Gastroesophageal sphincter (tissue), 3 donors: Measurements from ENCODE around the gene FAM193B.

Experiments
- EP300 ChIP-seq: sonication (generic); formaldehyde crosslinking; IDR thresholded peaks from one replicate; pipeline ENCODE4 v1.6.1; 2017; ENCODE audit warnings: antibody characterized with exemption, mild to moderate bottlenecking
- POLR2A ChIP-seq, 2 donors: fragments of 450-650 bp; IDR thresholded peaks; one replicate each; pipeline ENCODE4 v1.6.1; 2017; ENCODE audit warnings: antibody characterized with exemption in 2 of 2, mild to moderate bottlenecking in 2 of 2, moderate library complexity in 1 of 2
- TF ChIP-seq, protein P1 (sequence below), 4 experiments: fragments of 200-600 bp in 2 of 4; fragments of 450-650 bp in 2 of 4; sonication (generic) in 1 of 4; IDR thresholded peaks; one replicate each; pipeline ENCODE4 v1.5.1; 2017 to 2019; ENCODE audit warnings: antibody characterized with exemption in 4 of 4, mild to moderate bottlenecking in 2 of 4, moderate library complexity in 2 of 4

DNA sequence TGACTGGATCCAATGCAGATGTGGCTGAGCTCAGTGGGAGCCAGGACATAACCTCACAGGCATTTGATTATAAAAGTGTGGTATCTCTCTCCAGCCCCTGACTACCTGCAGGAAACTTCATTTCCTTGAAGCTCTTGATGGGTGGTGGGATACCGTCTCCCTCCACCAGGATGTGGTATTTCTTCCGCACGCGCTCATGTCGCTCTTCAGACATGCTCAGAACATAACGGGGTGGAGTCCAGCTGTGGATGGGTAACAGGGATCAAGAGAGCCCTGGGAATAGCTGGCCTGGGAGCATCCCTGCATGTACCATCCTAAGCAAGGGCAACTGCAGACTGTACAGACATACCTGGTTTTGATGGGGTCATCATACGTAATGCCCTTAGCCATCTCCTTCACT is 38.8 kb downstream of the FAM193B start:
- TF ChIP-seq EP300 (no peak), POLR2A (IDR thresholded peaks at IDR 0.05) (no peak)
- TF ChIP-seq, protein P1, sequence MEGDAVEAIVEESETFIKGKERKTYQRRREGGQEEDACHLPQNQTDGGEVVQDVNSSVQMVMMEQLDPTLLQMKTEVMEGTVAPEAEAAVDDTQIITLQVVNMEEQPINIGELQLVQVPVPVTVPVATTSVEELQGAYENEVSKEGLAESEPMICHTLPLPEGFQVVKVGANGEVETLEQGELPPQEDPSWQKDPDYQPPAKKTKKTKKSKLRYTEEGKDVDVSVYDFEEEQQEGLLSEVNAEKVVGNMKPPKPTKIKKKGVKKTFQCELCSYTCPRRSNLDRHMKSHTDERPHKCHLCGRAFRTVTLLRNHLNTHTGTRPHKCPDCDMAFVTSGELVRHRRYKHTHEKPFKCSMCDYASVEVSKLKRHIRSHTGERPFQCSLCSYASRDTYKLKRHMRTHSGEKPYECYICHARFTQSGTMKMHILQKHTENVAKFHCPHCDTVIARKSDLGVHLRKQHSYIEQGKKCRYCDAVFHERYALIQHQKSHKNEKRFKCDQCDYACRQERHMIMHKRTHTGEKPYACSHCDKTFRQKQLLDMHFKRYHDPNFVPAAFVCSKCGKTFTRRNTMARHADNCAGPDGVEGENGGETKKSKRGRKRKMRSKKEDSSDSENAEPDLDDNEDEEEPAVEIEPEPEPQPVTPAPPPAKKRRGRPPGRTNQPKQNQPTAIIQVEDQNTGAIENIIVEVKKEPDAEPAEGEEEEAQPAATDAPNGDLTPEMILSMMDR (IDR thresholded peaks at IDR 0.05), result no peak
